Breast epithelium (tissue), 3 donors: ENCODE data around the gene SMYD4.

Experiments used
- POLR2A ChIP-seq: fragments of 450-650 bp; IDR thresholded peaks from one replicate; pipeline ENCODE4 v1.6.1; 2016; ENCODE audit warnings: antibody characterized with exemption, mild to moderate bottlenecking, moderate library complexity
- TF ChIP-seq, protein P1 (sequence below), 3 donors: fragments of 450-650 bp; IDR thresholded peaks; one replicate each; pipeline ENCODE4 v1.5.1; 2016 to 2017; ENCODE audit warnings: antibody characterized with exemption in 3 of 3, mild to moderate bottlenecking in 3 of 3, moderate library complexity in 3 of 3

DNA sequence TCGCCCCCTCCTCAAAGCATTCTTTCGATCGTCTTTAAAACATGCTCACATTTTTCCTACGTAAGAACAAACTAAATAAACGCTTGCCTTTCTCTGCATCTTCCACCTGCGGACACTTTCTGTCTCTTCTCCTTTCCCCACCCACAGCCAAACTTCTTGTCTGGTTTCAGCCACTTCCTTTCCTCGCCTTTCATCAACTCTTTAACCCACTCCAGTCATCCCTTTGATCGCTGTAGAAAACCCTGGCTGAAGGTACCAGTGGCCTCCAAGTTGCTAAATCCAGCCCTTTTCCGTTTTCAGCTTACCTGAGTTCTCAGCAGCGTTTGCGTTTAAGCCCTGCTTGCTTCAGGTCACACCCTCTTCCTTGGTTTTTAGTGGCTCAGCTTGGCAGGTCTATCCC, 586 bp upstream of the SMYD4 start:
- no peak for TF ChIP-seq POLR2A
- TF ChIP-seq, protein P1, sequence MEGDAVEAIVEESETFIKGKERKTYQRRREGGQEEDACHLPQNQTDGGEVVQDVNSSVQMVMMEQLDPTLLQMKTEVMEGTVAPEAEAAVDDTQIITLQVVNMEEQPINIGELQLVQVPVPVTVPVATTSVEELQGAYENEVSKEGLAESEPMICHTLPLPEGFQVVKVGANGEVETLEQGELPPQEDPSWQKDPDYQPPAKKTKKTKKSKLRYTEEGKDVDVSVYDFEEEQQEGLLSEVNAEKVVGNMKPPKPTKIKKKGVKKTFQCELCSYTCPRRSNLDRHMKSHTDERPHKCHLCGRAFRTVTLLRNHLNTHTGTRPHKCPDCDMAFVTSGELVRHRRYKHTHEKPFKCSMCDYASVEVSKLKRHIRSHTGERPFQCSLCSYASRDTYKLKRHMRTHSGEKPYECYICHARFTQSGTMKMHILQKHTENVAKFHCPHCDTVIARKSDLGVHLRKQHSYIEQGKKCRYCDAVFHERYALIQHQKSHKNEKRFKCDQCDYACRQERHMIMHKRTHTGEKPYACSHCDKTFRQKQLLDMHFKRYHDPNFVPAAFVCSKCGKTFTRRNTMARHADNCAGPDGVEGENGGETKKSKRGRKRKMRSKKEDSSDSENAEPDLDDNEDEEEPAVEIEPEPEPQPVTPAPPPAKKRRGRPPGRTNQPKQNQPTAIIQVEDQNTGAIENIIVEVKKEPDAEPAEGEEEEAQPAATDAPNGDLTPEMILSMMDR (IDR thresholded peaks at IDR 0.05), result no peak
